Panc1 (cell line): ENCODE data around the gene ZNF566. TPM values are rescaled to one million over a fixed set of nuclear protein-coding genes. Genes with fewer than 3 reads are reported as not detected.

Experiments
- ATAC-seq: fragments of 200-7000 bp; cut with Tn5 transposase; 2 replicates; pipeline ENCODE4 v1.9.1; 2020; ENCODE audit warnings: mild to moderate bottlenecking, moderate library complexity
- BruUV-seq: library from RNA; stranded (reverse); fragments of 400-500 nt; replicated peaks from 2 replicates; lab custom pipeline; 2021; lab: Mats Ljungman, UMichigan
- CTCF ChIA-PET: fragments of 300-600 bp; sonication (Branson Sonifier 250); formaldehyde crosslinking; loops from one replicate; lab custom pipeline; 2022; ENCODE audit warnings: antibody characterized with exemption; lab: Charles Lee
- POLR2A ChIA-PET: fragments of 300-600 bp; sonication (Branson Sonifier 250); formaldehyde crosslinking; loops from one replicate; lab custom pipeline; 2022; ENCODE audit warnings: antibody characterized with exemption; lab: Charles Lee
- DNase-seq: peaks from one replicate; pipeline ENCODE4 v3.0.0-alpha.2; 2010; ENCODE audit warnings: low read depth, low spot score
- H3K27ac ChIP-seq: 2 replicates; pipeline ENCODE4 v1.5.1; 2011; ENCODE audit warnings: mild to moderate bottlenecking, low read length, inconsistent platforms
- H3K27me3 ChIP-seq: fragments of 200-500 bp; sonication (Bioruptor generic); 2 replicates; pipeline ENCODE4 v1.6.0; 2014; ENCODE audit warnings: low read length, inconsistent platforms; ENCODE audit not compliant: control insufficient read depth, insufficient read depth
- H3K36me3 ChIP-seq: fragments of 200-500 bp; sonication (Bioruptor generic); 2 replicates; pipeline ENCODE4 v1.5.1; 2014; ENCODE audit warnings: inconsistent platforms, mild to moderate bottlenecking, low read length, moderate library complexity; ENCODE audit not compliant: control insufficient read depth, insufficient read depth
- H3K4me1 ChIP-seq: 2 replicates; pipeline ENCODE4 v1.5.1; 2011; ENCODE audit warnings: inconsistent platforms, mild to moderate bottlenecking, low read length, moderate library complexity; ENCODE audit not compliant: control insufficient read depth, insufficient read depth
- H3K4me3 ChIP-seq, 2 experiments: 2 replicates each; pipeline ENCODE4 v1.5.1; 2011 to 2012; ENCODE audit warnings: low read depth in 2 of 2, low read length in 2 of 2, mild to moderate bottlenecking in 2 of 2, inconsistent platforms in 1 of 2, moderate library complexity in 1 of 2
- H3K9me3 ChIP-seq: fragments of 200-500 bp; sonication (Bioruptor generic); 2 replicates; pipeline ENCODE4 v1.5.1; 2014; ENCODE audit warnings: low read depth, mild to moderate bottlenecking, inconsistent platforms, low read length, moderate library complexity; ENCODE audit not compliant: control insufficient read depth, insufficient read depth
- CTCF ChIP-seq: fragments of 450-650 bp; IDR thresholded peaks from 2 replicates; pipeline ENCODE4 v1.5.1; 2017; ENCODE audit warnings: mild to moderate bottlenecking
- POLR2AphosphoS5 ChIP-seq: IDR thresholded peaks from 2 replicates; pipeline ENCODE4 v1.6.1; 2012; ENCODE audit warnings: mild to moderate bottlenecking, low read depth, low read length, moderate library complexity
- SIN3A ChIP-seq: IDR thresholded peaks from 2 replicates; pipeline ENCODE4 v1.6.1; 2012; ENCODE audit warnings: low read depth, mild to moderate bottlenecking, low read length, moderate library complexity, borderline replicate concordance; ENCODE audit not compliant: insufficient read depth
- TCF7L2 ChIP-seq: IDR thresholded peaks from 2 replicates; pipeline ENCODE4 v1.6.1; 2011; ENCODE audit warnings: mild to moderate bottlenecking, low read depth, low read length, inconsistent platforms
- in situ Hi-C: cut with HindIII; loops from 2 replicates; pipeline ENCODE4 v1.10.0; 2016; ENCODE audit warnings: low sequenced_read_pairs, low pct_unique_long_range_greater_than_20kb
- intact Hi-C: fragments of 100-400 bp; cut with micrococcal nuclease; formaldehyde crosslinking; loops from one replicate; pipeline ENCODE4 v1.10.0; 2022; ENCODE audit not compliant: unreplicated experiment
- total RNA-seq: library from RNA; stranded (reverse); gene quantifications from one replicate; pipeline ENCODE4 v1.2.1, GENCODE V29; 2021; ENCODE audit not compliant: unreplicated experiment
- TF ChIP-seq, protein P1 (sequence below), 2 experiments: IDR thresholded peaks; 2 replicates each; pipeline ENCODE4 v1.6.1; 2011 to 2012; ENCODE audit warnings: low read depth in 2 of 2, control low read depth in 1 of 2, low read length in 1 of 2, mild to moderate bottlenecking in 1 of 2, moderate library complexity in 1 of 2; ENCODE audit not compliant: insufficient read depth in 1 of 2

Gene ZNF566
- total RNA-seq, 1 experiment from 2014 or later, result 19.5 TPM

GRCh38 chr19:36508325-36508724 lies 19.0 kb upstream of the ZNF566 start:
- no peak for TF ChIP-seq CTCF
- TF ChIP-seq, protein P1, sequence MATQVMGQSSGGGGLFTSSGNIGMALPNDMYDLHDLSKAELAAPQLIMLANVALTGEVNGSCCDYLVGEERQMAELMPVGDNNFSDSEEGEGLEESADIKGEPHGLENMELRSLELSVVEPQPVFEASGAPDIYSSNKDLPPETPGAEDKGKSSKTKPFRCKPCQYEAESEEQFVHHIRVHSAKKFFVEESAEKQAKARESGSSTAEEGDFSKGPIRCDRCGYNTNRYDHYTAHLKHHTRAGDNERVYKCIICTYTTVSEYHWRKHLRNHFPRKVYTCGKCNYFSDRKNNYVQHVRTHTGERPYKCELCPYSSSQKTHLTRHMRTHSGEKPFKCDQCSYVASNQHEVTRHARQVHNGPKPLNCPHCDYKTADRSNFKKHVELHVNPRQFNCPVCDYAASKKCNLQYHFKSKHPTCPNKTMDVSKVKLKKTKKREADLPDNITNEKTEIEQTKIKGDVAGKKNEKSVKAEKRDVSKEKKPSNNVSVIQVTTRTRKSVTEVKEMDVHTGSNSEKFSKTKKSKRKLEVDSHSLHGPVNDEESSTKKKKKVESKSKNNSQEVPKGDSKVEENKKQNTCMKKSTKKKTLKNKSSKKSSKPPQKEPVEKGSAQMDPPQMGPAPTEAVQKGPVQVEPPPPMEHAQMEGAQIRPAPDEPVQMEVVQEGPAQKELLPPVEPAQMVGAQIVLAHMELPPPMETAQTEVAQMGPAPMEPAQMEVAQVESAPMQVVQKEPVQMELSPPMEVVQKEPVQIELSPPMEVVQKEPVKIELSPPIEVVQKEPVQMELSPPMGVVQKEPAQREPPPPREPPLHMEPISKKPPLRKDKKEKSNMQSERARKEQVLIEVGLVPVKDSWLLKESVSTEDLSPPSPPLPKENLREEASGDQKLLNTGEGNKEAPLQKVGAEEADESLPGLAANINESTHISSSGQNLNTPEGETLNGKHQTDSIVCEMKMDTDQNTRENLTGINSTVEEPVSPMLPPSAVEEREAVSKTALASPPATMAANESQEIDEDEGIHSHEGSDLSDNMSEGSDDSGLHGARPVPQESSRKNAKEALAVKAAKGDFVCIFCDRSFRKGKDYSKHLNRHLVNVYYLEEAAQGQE (IDR thresholded peaks at IDR 0.05; ENCODE audit: insufficient read depth in 1 of 2, low read depth in 2 of 2, low read length in 1 of 2), result no peak
- no peak overlapping the region for H3K4me3 ChIP-seq
- in situ Hi-C loops (no loop called here), intact Hi-C loops (no loop called here)
- no peaks in the 10 kb centered on the region for H3K36me3 ChIP-seq
- H3K27me3 ChIP-seq, result no peaks in the 10 kb centered on the region
- DNase-seq (no peak), ATAC-seq (no peak)
- peaks cover 39% of the 10 kb centered on the region for H3K9me3 ChIP-seq
- ChIA-PET POLR2A (no interaction called here), CTCF (no interaction called here)
- BruUV-seq, result no TSS peak
- H3K27ac ChIP-seq, result no peak overlapping the region
- no peaks in the 10 kb centered on the region for H3K4me1 ChIP-seq

GRCh38 chr19:36501973-36502372 lies 12.6 kb upstream of the ZNF566 start:
- Histone ChIP-seq H3K27me3 (no peaks in the 10 kb centered on the region), H3K36me3 (no peaks in the 10 kb centered on the region), H3K4me3 (no peak overlapping the region), H3K27ac (no peak overlapping the region), H3K9me3 (peaks cover 8% of the 10 kb centered on the region; the same call in 1 of the 2 replicates), H3K4me1 (no peaks in the 10 kb centered on the region)
- ChIA-PET CTCF (no interaction called here), POLR2A (no interaction called here)
- no TSS peak for BruUV-seq
- DNase-seq, result no peak
- in situ Hi-C loops, result no loop called here
- no peak for ATAC-seq
- no peak for TF ChIP-seq CTCF
- intact Hi-C loops, result no loop called here

DNA sequence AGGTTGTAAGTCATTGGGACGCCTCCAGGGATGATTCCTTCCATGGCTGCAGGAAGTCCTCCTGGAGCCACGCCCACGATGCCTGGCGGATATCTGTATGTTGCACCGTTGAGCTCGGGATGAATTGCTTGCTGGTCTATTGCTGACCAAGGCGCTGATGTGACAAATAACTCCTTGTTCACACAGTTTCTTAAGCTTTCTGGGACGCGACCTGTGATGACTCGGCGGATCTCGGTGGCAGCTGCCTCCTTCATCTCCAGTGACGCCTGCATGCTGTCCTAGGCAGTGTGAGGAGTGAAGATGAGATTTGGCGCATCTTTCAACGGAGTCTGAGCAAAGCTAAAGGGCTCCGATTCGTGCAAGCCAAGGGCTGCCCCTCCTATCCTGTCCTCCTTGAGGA lies 7.6 kb upstream of the ZNF566 start:
- intact Hi-C loops (loop anchor here (10.0 kb wide), 1 partner anchor 302 kb away; no protein-coding TSS in a partner anchor), in situ Hi-C loops (no loop called here)
- Histone ChIP-seq H3K27me3 (no peaks in the 10 kb centered on the region), H3K27ac (no peak overlapping the region), H3K4me3 (no peak overlapping the region), H3K36me3 (no peaks in the 10 kb centered on the region), H3K4me1 (no peaks in the 10 kb centered on the region), H3K9me3 (no peaks in the 10 kb centered on the region; the same call in 1 of the 2 replicates)
- ChIA-PET POLR2A (no interaction called here), CTCF (no interaction called here)
- no peak for ATAC-seq
- BruUV-seq, result no TSS peak
- no peak for DNase-seq
- no peak for TF ChIP-seq CTCF
- TF ChIP-seq SIN3A, result no peak
- TF ChIP-seq, protein P1 (IDR thresholded peaks at IDR 0.05; ENCODE audit: insufficient read depth in 1 of 2, low read depth in 2 of 2, low read length in 1 of 2), result no peak
- no peak for TF ChIP-seq POLR2AphosphoS5
- TF ChIP-seq TCF7L2, result no peak
